Measurements from ENCODE around the gene HOXC4.
"Not testable (repeated sequence)": the region's sequence is repeated elsewhere in the genome, so short reads cannot be mapped to it uniquely, and the experiment has no call there.

HOXC4 gene

DNA sequence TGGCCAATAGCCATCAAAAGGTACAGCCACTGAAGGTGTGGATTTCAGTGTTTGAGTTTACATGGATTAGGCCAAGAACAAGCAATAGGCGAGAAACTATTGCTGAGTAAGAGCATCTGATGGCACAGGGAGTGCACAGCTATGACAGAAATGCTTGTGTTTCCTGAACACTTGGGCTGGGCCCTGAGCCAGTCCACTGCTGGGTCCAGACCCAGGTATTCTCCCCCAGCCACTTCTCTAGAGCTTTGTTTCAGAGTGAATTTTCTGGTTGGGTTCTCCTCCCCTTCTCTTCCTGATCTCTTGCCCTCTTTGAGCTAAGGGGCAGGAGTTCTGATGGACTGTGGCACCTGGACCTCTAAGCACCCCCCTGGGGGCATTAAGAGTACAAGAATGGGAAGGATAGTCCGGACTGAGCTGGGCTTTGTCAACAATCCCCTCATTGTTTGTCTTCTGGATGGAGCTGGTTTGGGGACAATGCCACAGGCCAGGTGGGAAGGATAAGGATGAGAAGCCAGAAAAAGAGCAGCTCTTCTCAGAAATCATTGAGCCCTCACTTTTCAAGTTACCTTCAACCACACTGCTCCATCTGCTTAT, 12.4 kb upstream of the HOXC4 start:
- Histone ChIP-seq H3K9ac (ENCODE audit: low read length) (no peak overlapping the region), H3K36me3 (ENCODE audit: control insufficient read depth, insufficient read depth, low read length) (no peaks in the 10 kb centered on the region), H3K4me1 (ENCODE audit: control insufficient read depth, insufficient read depth, low read length) (peaks cover 18% of the 10 kb centered on the region), H3K27me3 (ENCODE audit: control insufficient read depth, insufficient read depth, low read length) (peaks cover 41% of the 10 kb centered on the region), H3K9me3 (ENCODE audit: control insufficient read depth, low read length) (no peaks in the 10 kb centered on the region), H3K4me3 (ENCODE audit: low read length) (no peak overlapping the region)

DNA sequence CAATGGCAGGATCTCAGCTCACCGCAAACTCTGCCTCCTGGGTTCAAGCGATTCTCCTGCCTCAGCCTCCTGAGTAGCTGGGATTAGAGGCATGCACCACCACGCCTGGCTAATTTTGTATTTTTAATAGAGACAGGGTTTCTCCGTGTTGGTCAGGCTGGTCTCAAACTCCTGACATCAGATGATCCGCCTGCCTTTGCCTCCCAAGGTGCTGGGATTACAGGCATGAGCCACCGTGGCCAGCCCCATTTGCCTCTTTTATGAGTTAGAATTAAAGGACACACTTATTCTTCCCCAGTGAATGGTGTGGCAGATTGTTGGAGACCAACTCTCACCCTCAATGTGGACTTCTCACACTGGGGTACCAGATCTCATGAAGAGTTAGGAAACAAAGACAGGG, 11.6 kb upstream of the HOXC4 start:
- peaks cover 50% of the 10 kb centered on the region for H3K27me3 ChIP-seq (ENCODE audit: control insufficient read depth, insufficient read depth, low read length)
- not testable (repeated sequence) for H3K4me3 ChIP-seq (ENCODE audit: low read length); H3K9me3 ChIP-seq (ENCODE audit: control insufficient read depth, low read length); H3K36me3 ChIP-seq (ENCODE audit: control insufficient read depth, insufficient read depth, low read length); H3K9ac ChIP-seq (ENCODE audit: low read length)
- peaks cover 25% of the 10 kb centered on the region for H3K4me1 ChIP-seq (ENCODE audit: control insufficient read depth, insufficient read depth, low read length)

DNA sequence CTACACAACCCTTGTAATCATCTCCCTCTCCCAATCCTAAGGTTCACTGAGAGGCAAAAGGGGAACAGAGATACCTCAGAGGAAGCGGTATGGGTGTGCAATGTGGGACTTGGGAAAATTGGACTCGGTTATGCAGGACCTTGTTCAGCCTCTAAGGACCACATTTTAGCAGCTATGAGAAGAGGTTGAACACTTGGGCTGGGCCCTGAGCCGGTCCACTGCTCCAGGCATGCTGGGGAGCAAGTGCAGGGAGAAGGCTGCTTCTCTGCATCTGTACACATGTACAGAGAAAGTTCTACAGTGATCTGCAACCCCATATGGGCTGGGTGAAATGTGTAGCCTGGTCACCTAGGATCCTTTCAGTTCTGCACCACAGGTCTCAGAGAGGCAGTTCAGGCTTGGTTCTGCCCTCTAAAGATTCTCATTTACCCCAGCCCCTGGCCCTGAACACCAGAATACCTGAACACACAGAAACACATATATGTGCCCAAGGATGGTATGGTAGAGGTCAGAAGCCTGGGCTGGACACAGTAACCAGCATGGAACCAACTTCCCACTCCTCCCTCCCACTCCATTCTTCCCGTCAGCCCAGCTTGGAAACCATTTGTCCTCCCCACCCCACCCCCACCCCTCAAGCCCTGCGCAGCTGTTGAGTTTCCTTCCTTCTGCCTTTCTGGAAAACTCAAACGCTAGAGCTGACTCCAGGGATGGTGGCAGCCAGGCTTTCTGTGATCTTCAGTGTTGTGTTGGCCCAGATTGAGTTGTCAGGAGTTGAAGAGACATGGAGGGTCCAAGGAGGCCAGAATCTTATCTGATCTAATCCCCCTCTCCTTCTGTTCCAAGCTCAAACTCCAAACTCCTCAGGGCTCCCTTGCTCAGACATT, 10.4 kb upstream of the HOXC4 start:
- Histone ChIP-seq H3K36me3 (ENCODE audit: control insufficient read depth, insufficient read depth, low read length) (no peaks in the 10 kb centered on the region), H3K9ac (ENCODE audit: low read length) (no peak overlapping the region), H3K27me3 (ENCODE audit: control insufficient read depth, insufficient read depth, low read length) (peaks cover 62% of the 10 kb centered on the region), H3K4me1 (ENCODE audit: control insufficient read depth, insufficient read depth, low read length) (peaks cover 29% of the 10 kb centered on the region), H3K9me3 (ENCODE audit: control insufficient read depth, low read length) (no peaks in the 10 kb centered on the region), H3K4me3 (ENCODE audit: low read length) (no peak overlapping the region)

DNA sequence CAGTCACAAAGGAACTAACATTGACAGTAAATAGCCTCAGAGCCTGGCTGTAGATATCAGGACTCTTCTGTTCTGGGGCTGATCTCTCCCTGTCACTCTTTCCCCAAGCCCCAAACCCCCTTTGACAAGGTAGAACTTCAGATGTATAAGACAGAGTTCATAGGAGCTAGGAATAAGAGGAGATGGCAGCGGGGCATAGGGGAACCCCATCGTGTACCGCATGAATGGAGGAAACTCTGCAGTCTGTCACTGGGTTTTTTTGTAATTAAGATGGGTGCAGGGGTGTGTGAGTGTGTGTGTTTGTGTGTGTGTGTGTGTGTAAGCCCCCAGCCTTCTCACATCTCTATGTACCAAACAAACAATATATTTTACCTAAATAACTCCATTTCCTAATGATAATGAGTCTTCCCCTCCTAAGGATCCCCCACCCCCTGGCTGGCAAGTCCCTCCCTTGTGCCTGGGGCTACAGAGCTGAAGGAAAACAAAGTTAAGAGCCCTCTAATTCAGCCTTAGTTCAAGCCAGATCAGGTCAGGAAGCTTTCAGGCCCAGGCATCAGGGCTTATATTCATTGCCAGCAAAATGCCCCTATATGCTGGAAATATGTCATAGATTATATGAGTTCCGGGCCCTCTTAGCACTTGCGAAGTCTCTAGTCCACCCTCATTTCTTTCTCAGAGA, 9.1 kb upstream of the HOXC4 start:
- no peaks in the 10 kb centered on the region for H3K36me3 ChIP-seq (ENCODE audit: control insufficient read depth, insufficient read depth, low read length)
- H3K9ac ChIP-seq (ENCODE audit: low read length): no peak overlapping the region
- H3K27me3 ChIP-seq (ENCODE audit: control insufficient read depth, insufficient read depth, low read length): peaks cover 63% of the 10 kb centered on the region
- no peaks in the 10 kb centered on the region for H3K9me3 ChIP-seq (ENCODE audit: control insufficient read depth, low read length)
- H3K4me3 ChIP-seq (ENCODE audit: low read length): no peak overlapping the region
- H3K4me1 ChIP-seq (ENCODE audit: control insufficient read depth, insufficient read depth, low read length): peaks cover 17% of the 10 kb centered on the region

DNA sequence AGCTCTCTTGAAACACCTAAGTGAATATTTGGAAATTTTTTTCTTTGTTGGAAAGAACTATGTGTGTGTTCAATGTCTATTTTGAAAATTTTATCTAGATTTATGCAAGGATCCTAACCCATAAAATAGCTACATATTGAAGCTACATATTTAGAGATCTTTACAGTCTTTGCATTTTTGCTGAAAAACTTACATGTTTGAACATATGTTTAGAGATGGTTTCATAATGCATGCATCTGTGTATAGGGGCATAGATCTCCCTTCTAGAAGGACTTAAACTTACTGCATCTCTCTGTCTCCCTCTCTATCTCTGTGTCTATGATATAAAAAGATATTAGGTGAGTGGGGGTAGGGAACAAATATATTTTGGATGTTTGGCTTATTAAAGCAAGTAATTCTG, 8.2 kb upstream of the HOXC4 start:
- H3K4me1 ChIP-seq (ENCODE audit: control insufficient read depth, insufficient read depth, low read length): peaks cover 11% of the 10 kb centered on the region
- H3K27me3 ChIP-seq (ENCODE audit: control insufficient read depth, insufficient read depth, low read length): peaks cover 60% of the 10 kb centered on the region
- no peak overlapping the region for H3K9ac ChIP-seq (ENCODE audit: low read length)
- H3K4me3 ChIP-seq (ENCODE audit: low read length): no peak overlapping the region
- H3K36me3 ChIP-seq (ENCODE audit: control insufficient read depth, insufficient read depth, low read length): no peaks in the 10 kb centered on the region
- no peaks in the 10 kb centered on the region for H3K9me3 ChIP-seq (ENCODE audit: control insufficient read depth, low read length)

DNA sequence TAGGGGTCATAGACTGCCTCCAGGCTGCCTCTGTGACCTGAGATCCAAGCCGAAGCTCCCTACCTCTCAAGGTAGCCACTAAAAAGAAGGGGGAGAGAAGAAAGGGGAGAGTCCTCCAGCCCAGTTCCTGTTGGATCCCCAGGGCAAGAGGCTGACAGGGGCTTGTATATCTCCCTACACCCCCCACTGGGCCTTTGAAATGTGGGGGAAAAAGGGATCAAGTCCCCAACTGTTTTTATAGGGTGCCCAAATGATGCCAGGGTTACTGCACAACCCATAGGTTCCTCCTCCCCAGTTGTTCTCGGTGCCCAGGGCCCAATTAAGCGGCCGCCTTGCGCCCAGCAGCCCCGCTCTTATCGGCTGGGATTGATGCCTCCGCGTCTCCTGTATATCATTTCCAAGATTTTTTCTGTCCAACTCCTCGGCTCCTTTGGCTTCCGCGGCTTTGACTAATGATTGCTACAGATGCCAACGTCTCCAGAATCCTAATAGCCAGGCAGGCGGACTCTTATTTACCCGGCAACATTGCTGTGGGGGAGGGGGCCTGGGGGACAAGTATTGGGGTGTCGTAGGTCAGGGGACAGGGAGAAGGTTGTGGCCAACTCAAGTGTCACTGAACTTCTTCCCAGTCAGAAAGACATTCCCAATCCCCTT, 7.6 kb upstream of the HOXC4 start:
- no peak overlapping the region for H3K4me3 ChIP-seq (ENCODE audit: low read length)
- H3K27me3 ChIP-seq (ENCODE audit: control insufficient read depth, insufficient read depth, low read length): peaks cover 60% of the 10 kb centered on the region

DNA sequence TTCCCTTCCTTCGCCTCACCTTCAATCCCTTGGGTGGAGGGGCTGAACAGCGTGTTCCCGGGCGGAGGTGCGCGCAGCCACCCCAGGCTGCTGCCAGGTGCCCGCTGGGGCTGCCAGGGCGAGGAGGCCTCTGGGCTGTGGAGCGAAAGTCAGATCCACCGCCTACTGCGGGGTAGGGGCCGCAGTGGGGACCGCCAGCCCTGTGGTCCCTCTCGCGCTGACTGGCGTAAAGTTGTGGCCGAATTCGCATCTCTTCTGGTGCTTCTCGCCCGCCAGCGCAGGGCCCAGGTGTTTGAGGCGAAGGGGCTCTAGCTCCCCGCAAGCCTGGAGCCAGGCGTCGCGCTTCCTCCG, 6.9 kb upstream of the HOXC4 start:
- Histone ChIP-seq H3K9ac (ENCODE audit: low read length) (no peak overlapping the region), H3K4me1 (ENCODE audit: control insufficient read depth, insufficient read depth, low read length) (peaks cover 11% of the 10 kb centered on the region), H3K36me3 (ENCODE audit: control insufficient read depth, insufficient read depth, low read length) (no peaks in the 10 kb centered on the region), H3K4me3 (ENCODE audit: low read length) (no peak overlapping the region), H3K9me3 (ENCODE audit: control insufficient read depth, low read length) (no peaks in the 10 kb centered on the region), H3K27me3 (ENCODE audit: control insufficient read depth, insufficient read depth, low read length) (peaks cover 67% of the 10 kb centered on the region)

More for the DNA sequence above, 7.6 kb upstream of the HOXC4 start:
- no peaks in the 10 kb centered on the region for H3K9me3 ChIP-seq (ENCODE audit: control insufficient read depth, low read length)
- H3K4me1 ChIP-seq (ENCODE audit: control insufficient read depth, insufficient read depth, low read length): peaks cover 11% of the 10 kb centered on the region
- H3K36me3 ChIP-seq (ENCODE audit: control insufficient read depth, insufficient read depth, low read length): no peaks in the 10 kb centered on the region
- H3K9ac ChIP-seq (ENCODE audit: low read length): no peak overlapping the region

DNA sequence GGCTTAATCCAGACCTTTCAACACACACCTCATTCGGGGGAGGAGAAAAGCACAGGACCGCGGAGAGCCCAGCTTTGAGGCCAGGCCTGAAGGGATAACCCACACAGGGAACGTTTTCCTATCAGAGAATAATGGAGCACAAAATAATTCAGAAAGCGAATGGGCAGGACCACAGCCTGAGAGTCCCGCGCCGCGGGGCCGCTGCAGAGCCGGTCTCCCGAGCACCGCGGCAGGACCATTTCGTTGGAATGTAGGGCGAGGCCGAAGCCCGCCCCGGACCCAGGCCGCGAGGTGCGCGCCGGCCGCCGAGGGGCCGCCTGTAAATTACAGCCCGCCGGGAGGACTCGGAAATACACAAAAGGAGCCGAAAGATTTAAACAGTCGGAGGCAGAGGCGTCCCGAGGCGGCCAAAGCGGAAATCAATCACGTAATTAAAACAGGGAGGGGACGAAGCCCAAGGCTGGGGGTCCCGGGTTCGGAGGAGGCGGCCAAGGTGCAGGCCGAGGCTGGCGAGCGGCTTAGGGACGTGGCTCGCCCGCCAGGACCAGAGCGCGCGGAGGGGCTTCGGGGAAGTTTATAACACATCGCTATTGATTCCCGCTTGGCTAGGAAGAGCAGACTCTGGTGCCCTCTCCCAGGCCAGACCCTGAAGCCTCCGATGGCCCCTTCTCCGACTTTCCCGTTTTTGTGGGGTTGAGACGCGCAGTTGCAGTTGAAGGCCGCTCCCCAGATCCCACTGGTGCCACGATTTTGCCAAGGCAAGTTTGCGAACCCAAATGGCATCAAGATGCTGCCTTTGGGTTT, 6.3 kb upstream of the HOXC4 start:
- Histone ChIP-seq H3K36me3 (ENCODE audit: control insufficient read depth, insufficient read depth, low read length) (no peaks in the 10 kb centered on the region), H3K9ac (ENCODE audit: low read length) (no peak overlapping the region), H3K9me3 (ENCODE audit: control insufficient read depth, low read length) (no peaks in the 10 kb centered on the region), H3K27me3 (ENCODE audit: control insufficient read depth, insufficient read depth, low read length) (peaks cover 67% of the 10 kb centered on the region), H3K4me1 (ENCODE audit: control insufficient read depth, insufficient read depth, low read length) (peaks cover 11% of the 10 kb centered on the region), H3K4me3 (ENCODE audit: low read length) (no peak overlapping the region)

DNA sequence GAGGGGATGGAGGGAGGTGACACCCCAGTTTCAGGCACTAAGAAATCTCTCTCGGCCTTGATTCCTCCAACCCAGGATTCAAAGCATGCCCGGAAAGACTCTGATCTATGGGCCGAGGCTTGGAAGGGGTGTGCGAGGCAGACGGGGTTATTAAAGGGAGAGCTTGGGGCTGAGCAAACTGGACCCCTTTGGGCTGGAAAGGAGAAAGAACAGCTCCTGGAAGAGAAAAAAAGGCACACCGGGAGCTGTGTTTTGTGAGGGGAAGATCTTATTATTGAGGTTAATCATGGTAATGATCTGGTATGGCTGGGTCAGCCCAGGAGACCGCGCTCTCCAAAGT, 5.7 kb upstream of the HOXC4 start:
- Histone ChIP-seq H3K9me3 (ENCODE audit: control insufficient read depth, low read length) (no peaks in the 10 kb centered on the region), H3K27me3 (ENCODE audit: control insufficient read depth, insufficient read depth, low read length) (peaks cover 68% of the 10 kb centered on the region), H3K9ac (ENCODE audit: low read length) (no peak overlapping the region), H3K36me3 (ENCODE audit: control insufficient read depth, insufficient read depth, low read length) (no peaks in the 10 kb centered on the region), H3K4me1 (ENCODE audit: control insufficient read depth, insufficient read depth, low read length) (peaks cover 15% of the 10 kb centered on the region), H3K4me3 (ENCODE audit: low read length) (no peak overlapping the region)

DNA sequence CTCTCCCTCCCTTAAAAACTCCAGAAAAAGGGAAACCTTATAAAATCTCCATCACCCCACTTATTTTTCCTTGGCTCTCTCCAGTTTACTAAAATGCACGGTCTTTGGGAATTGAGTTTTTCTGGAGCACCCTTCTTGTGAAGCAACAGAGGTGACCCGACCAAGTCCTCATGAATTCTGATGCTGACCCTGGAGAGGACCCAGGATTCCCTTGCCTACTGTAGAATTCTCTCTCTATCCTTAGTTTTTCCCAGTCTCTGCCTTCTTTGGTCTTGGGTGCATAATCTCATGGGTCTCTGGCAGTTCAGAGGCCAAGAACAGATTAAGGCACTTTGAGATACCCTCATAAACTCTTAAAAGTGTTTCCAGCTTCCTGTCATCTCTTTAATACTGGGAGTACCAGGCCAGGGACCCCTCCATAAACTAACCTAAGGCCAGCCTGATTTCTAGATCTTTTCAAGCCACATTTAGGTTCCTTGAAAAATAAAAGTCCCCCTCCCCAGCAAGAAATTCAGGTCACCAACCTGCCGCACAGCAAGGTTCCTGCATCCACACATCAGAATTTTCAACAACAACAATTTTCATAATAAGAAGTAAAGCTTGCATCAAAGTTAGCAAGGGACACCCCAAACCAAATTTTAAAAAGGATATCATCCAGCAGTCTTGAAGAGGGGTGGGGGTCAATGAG, 5.1 kb upstream of the HOXC4 start:
- no peaks in the 10 kb centered on the region for H3K36me3 ChIP-seq (ENCODE audit: control insufficient read depth, insufficient read depth, low read length)
- no peak overlapping the region for H3K9ac ChIP-seq (ENCODE audit: low read length)
- peaks cover 70% of the 10 kb centered on the region for H3K27me3 ChIP-seq (ENCODE audit: control insufficient read depth, insufficient read depth, low read length)
- H3K4me3 ChIP-seq (ENCODE audit: low read length): no peak overlapping the region
- H3K4me1 ChIP-seq (ENCODE audit: control insufficient read depth, insufficient read depth, low read length): peaks cover 20% of the 10 kb centered on the region
- no peaks in the 10 kb centered on the region for H3K9me3 ChIP-seq (ENCODE audit: control insufficient read depth, low read length)

DNA sequence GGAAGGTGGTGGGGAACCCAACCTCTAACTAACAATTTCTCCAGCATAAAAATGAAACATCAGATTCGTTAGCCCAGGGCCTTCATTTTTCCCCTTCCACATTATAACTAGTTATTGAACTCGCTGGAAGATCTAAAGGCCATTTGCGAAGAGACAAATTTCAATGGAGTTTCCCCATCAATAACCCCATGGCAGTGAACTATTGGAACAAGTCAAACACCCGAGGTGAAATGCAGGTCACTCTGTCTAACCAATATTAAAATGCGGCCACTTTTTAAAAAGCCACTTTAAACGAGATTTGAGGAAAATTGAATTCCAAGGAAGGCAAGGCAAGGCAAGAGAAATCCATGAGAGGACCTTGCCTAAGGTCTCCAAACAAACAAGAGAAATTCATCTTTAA, 4.5 kb upstream of the HOXC4 start:
- no peak overlapping the region for H3K4me3 ChIP-seq (ENCODE audit: low read length)
- no peak overlapping the region for H3K9ac ChIP-seq (ENCODE audit: low read length)
- peaks cover 20% of the 10 kb centered on the region for H3K4me1 ChIP-seq (ENCODE audit: control insufficient read depth, insufficient read depth, low read length)
- H3K9me3 ChIP-seq (ENCODE audit: control insufficient read depth, low read length): no peaks in the 10 kb centered on the region
- H3K36me3 ChIP-seq (ENCODE audit: control insufficient read depth, insufficient read depth, low read length): no peaks in the 10 kb centered on the region
- peaks cover 73% of the 10 kb centered on the region for H3K27me3 ChIP-seq (ENCODE audit: control insufficient read depth, insufficient read depth, low read length)
